Breast epithelium (tissue), 4 donors: ENCODE results near the gene GTF2IRD1. TPM values are rescaled to one million over a fixed set of nuclear protein-coding genes. Genes with fewer than 3 reads are reported as not detected.
"Not testable (repeated sequence)": the region's sequence is repeated elsewhere in the genome, so short reads cannot be mapped to it uniquely, and the experiment has no call there.

Source experiments
- DNase-seq, 2 donors: peaks; one replicate each; pipeline ENCODE4 v3.0.0-alpha.2; 2019; ENCODE audit warnings: low spot score in 2 of 2
- H3K27ac ChIP-seq, 2 donors: fragments of 200-600 bp; sonication (generic) in 1 of 2; one replicate each; pipeline ENCODE4 v1.5.1; 2016 to 2019; ENCODE audit warnings: mild to moderate bottlenecking in 1 of 2
- H3K27me3 ChIP-seq, 2 donors: fragments of 200-600 bp; sonication (generic) in 1 of 2; one replicate each; pipeline versions ENCODE4 v1.5.1 to v1.6.0; 2017 to 2019; ENCODE audit warnings: control low read depth in 1 of 2, mild to moderate bottlenecking in 1 of 2
- H3K36me3 ChIP-seq: fragments of 200-600 bp; one replicate; pipeline ENCODE4 v1.5.1; 2019
- H3K4me1 ChIP-seq, 2 donors: fragments of 200-600 bp; sonication (generic); one replicate each; pipeline ENCODE4 v1.5.1; 2016 to 2019; ENCODE audit warnings: control low read depth in 1 of 2
- H3K4me3 ChIP-seq, 3 donors: fragments of 200-600 bp; sonication (generic); 1 replicate in 2 of 3; 2 replicates in 1 of 3; pipeline ENCODE4 v1.5.1; 2016 to 2019; ENCODE audit warnings: mild to moderate bottlenecking in 3 of 3, moderate library complexity in 2 of 3
- H3K9me3 ChIP-seq, 2 donors: fragments of 200-600 bp; sonication (generic) in 1 of 2; one replicate each; pipeline ENCODE4 v1.5.1; 2016 to 2019; ENCODE audit warnings: control low read depth in 1 of 2
- POLR2A ChIP-seq: fragments of 450-650 bp; IDR thresholded peaks from one replicate; pipeline ENCODE4 v1.6.1; 2016; ENCODE audit warnings: antibody characterized with exemption, mild to moderate bottlenecking, moderate library complexity
- POLR2AphosphoS5 ChIP-seq, 3 donors: sonication (generic); formaldehyde crosslinking; IDR thresholded peaks; one replicate each; pipeline ENCODE4 v1.6.1; 2017; ENCODE audit warnings: antibody characterized with exemption in 3 of 3
- intact Hi-C: fragments of 100-400 bp; cut with DNase I; formaldehyde crosslinking; loops from one replicate; pipeline ENCODE4 v1.15.1; 2023; ENCODE audit warnings: low total_unique reads
- total RNA-seq, 3 donors: library from RNA; depleted of rRNA; stranded (reverse); fragments of >200 nt; gene quantifications; one replicate each; pipeline ENCODE4 v1.1.0, GENCODE V29; 2016
- TF ChIP-seq, protein P1 (sequence below), 3 donors: fragments of 450-650 bp; IDR thresholded peaks; one replicate each; pipeline ENCODE4 v1.5.1; 2016 to 2017; ENCODE audit warnings: antibody characterized with exemption in 3 of 3, mild to moderate bottlenecking in 3 of 3, moderate library complexity in 3 of 3

Gene GTF2IRD1
- total RNA-seq, 3 donors from 2014 or later: 11.0 to 18.7 (median 12.5) TPM

DNA sequence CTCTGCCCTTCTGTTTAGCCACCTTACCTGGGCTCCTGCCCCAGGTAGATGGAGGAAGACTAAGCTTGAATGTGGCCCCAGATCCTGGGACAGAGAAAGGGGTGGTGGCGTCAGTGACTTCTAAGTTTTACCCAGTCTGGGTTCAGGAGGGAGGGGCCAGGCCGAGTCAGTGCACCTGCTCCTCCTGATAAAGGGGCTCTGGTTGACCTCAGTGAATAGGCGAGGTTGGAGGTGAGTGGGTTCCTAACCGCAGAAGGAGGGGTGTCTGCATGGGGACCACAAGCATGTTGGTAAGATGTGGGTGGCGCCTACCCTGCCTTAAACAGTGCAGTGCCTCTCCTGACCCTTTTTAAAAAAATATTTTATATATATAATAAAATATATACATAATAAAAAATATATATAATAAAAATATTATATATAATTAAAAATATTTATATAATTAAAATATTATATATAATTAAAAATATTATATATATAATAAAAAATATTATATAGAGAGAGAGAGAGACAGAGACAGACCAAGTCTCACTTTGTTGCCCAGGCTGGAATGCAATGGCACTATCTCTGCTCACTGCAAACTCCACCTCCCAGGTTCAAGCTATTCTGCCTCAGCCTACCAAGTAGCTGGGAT lies 106.5 kb downstream of the GTF2IRD1 start:
- DNase-seq: no peak
- TF ChIP-seq POLR2AphosphoS5 (IDR thresholded peaks at IDR 0.05): no peak
- no peak for TF ChIP-seq POLR2A
- TF ChIP-seq, protein P1, sequence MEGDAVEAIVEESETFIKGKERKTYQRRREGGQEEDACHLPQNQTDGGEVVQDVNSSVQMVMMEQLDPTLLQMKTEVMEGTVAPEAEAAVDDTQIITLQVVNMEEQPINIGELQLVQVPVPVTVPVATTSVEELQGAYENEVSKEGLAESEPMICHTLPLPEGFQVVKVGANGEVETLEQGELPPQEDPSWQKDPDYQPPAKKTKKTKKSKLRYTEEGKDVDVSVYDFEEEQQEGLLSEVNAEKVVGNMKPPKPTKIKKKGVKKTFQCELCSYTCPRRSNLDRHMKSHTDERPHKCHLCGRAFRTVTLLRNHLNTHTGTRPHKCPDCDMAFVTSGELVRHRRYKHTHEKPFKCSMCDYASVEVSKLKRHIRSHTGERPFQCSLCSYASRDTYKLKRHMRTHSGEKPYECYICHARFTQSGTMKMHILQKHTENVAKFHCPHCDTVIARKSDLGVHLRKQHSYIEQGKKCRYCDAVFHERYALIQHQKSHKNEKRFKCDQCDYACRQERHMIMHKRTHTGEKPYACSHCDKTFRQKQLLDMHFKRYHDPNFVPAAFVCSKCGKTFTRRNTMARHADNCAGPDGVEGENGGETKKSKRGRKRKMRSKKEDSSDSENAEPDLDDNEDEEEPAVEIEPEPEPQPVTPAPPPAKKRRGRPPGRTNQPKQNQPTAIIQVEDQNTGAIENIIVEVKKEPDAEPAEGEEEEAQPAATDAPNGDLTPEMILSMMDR (IDR thresholded peaks at IDR 0.05): no peak
- intact Hi-C loops: no loop called here
- Histone ChIP-seq H3K4me3 (no peak overlapping the region), H3K4me1 (no peaks in the 10 kb centered on the region), H3K36me3 (no peaks in the 10 kb centered on the region), H3K9me3 (no peaks in the 10 kb centered on the region), H3K27ac (no peak overlapping the region), H3K27me3 (no peaks in the 10 kb centered on the region)

DNA sequence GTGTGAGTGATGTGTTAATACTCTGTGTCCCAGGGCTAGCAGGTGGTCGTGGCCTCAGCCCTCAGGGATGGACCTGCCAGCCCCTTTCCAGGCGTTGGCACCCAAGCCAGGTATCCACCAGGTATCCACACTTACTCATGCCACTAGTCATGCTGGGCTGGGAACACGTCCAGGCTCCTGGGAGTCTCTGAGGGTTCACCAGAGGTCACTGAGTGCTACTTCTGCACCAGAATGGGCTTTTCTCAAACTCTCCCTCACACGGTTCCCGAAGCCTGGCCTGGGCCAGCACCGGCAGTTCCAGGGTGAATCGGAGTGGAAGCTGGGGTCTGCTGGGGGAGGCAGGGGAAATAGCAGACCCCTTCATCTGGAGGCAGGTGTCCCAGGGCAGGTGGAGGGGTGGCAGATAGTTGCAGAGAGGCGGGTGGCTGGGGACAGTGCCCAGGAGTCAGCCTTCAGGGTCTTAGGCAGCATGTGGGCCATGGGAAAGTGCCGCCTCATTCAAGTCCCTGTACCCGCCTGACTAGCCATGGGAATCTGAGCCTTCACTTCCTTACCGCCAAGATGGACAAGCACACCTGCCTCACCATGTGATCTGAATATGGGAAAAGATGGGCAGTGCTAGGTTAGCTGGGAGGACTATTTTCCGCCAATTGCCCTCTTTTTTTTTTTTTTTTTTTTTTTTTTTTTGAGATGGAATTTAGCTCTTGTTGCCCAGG lies 108.3 kb downstream of the GTF2IRD1 start:
- Histone ChIP-seq H3K36me3 (no peaks in the 10 kb centered on the region), H3K27me3 (no peaks in the 10 kb centered on the region), H3K27ac (no peak overlapping the region), H3K4me1 (no peaks in the 10 kb centered on the region), H3K4me3 (no peak overlapping the region), H3K9me3 (no peaks in the 10 kb centered on the region)
- no peak for TF ChIP-seq POLR2A
- TF ChIP-seq POLR2AphosphoS5 (IDR thresholded peaks at IDR 0.05): no peak
- TF ChIP-seq, protein P1 (IDR thresholded peaks at IDR 0.05): no peak
- intact Hi-C loops: no loop called here
- no peak for DNase-seq

DNA sequence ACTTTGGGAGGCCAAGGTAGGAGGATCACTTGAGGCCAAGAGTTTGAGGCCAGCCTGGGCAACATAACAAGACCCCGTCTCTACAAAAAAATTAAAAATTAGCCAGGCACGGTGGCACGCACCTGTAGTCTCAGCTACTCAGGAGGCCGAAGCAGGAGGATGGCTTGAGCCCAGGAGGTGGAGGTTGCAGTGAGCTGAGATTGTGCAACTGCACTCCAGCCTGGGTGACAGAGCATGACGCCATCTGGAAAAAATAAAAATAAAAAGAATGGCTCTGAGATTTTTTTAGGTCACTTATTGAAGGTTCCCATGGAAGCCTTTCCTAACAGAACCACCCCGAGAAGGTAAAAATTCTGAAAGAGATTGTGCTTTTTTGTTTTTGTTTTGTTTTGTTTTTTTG lies 109.9 kb downstream of the GTF2IRD1 start:
- H3K4me1 ChIP-seq, intact Hi-C loops, H3K36me3 ChIP-seq, H3K27me3 ChIP-seq, DNase-seq, H3K9me3 ChIP-seq, H3K4me3 ChIP-seq, H3K27ac ChIP-seq: not testable (repeated sequence)

DNA sequence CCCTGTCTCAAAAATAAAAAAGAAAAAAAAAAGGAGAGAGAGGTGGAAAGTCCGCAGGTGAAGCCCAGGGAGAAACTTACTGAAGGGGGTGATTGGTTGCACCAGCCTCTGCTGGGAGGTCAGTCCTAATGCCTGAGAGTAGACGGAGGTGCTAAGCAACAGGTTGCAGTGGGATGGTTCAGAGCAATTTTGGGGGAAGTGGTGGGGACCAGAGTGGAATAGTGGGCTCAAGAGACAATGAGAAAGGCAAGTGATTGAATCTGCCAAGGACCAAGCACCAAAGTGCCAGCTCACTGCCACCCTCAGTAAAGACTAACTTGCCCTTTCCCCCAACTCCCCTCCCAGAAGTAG lies 113.6 kb downstream of the GTF2IRD1 start:
- Histone ChIP-seq H3K4me3 (no peak overlapping the region), H3K36me3 (no peaks in the 10 kb centered on the region), H3K9me3 (no peaks in the 10 kb centered on the region), H3K27ac (no peak overlapping the region), H3K4me1 (no peaks in the 10 kb centered on the region), H3K27me3 (no peaks in the 10 kb centered on the region)
- DNase-seq: no peak
- intact Hi-C loops: no loop called here
- TF ChIP-seq POLR2A: no peak
- TF ChIP-seq POLR2AphosphoS5 (IDR thresholded peaks at IDR 0.05): no peak
- TF ChIP-seq, protein P1 (IDR thresholded peaks at IDR 0.05): no peak

DNA sequence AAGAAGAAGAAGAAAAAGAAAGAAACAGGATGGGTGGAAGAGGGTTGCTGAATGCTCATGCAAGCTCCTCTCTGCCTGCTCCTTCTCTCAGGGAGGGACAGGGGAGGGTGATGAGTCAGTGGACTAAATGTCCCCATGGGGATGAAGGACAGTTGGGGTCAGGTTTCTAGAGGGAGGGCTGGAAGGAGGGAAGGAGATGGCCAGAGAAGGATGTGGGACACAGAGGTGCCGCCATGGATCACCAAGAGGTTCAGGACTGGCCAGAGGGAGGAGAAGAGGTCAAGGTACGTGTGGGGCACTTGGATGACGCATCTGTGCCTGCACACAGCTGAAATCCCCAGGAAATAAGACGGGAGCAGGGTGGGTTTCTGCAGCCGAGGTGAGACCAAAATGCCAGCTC lies 115.0 kb downstream of the GTF2IRD1 start:
- Histone ChIP-seq H3K27ac (no peak overlapping the region), H3K4me1 (no peaks in the 10 kb centered on the region), H3K27me3 (no peaks in the 10 kb centered on the region), H3K4me3 (no peak overlapping the region), H3K36me3 (no peaks in the 10 kb centered on the region), H3K9me3 (no peaks in the 10 kb centered on the region)
- no peak for TF ChIP-seq POLR2A
- no peak for TF ChIP-seq POLR2AphosphoS5 (IDR thresholded peaks at IDR 0.05)
- TF ChIP-seq, protein P1 (IDR thresholded peaks at IDR 0.05): no peak
- intact Hi-C loops: no loop called here
- DNase-seq: no peak
